Sigmoid colon (tissue), 7 donors: ENCODE results near the gene PRCD. TPM values are rescaled to one million over a fixed set of nuclear protein-coding genes. Genes with fewer than 3 reads are reported as not detected.
"Not testable (repeated sequence)": the region's sequence is repeated elsewhere in the genome, so short reads cannot be mapped to it uniquely, and the experiment has no call there.

Source experiments
- DNase-seq: peaks from one replicate; pipeline ENCODE4 v3.0.0-alpha.2; 2019
- H3K27ac ChIP-seq, 4 donors: fragments of 200-600 bp; sonication (generic); one replicate each; pipeline ENCODE4 v1.5.1; 2016 to 2019; ENCODE audit warnings: mild to moderate bottlenecking in 1 of 4
- H3K27me3 ChIP-seq, 3 donors: fragments of 200-600 bp; sonication (generic); one replicate each; pipeline ENCODE4 v1.5.1; 2019; ENCODE audit warnings: mild to moderate bottlenecking in 1 of 3
- H3K36me3 ChIP-seq, 4 donors: fragments of 200-600 bp; sonication (generic); one replicate each; pipeline ENCODE4 v1.5.1; 2016 to 2019
- H3K4me1 ChIP-seq, 4 donors: fragments of 200-600 bp; sonication (generic); one replicate each; pipeline ENCODE4 v1.5.1; 2017 to 2019
- H3K4me3 ChIP-seq, 4 donors: fragments of 200-600 bp; sonication (generic); one replicate each; pipeline ENCODE4 v1.5.1; 2017 to 2019; ENCODE audit warnings: mild to moderate bottlenecking in 2 of 4, moderate library complexity in 1 of 4
- H3K9me3 ChIP-seq, 4 donors: fragments of 200-600 bp in 3 of 4; sonication (generic) in 3 of 4; one replicate each; pipeline versions ENCODE4 v1.5.1 to v1.6.1; 2013 to 2019
- EP300 ChIP-seq, 4 donors: sonication (generic); formaldehyde crosslinking; IDR thresholded peaks; one replicate each; pipeline ENCODE4 v1.6.1; 2017; ENCODE audit warnings: antibody characterized with exemption in 4 of 4
- POLR2A ChIP-seq, 2 donors: fragments of 450-650 bp; IDR thresholded peaks; one replicate each; pipeline ENCODE4 v1.6.1; 2016; ENCODE audit warnings: antibody characterized with exemption in 2 of 2, mild to moderate bottlenecking in 2 of 2, moderate library complexity in 2 of 2
- POLR2AphosphoS5 ChIP-seq, 4 donors: sonication (generic); formaldehyde crosslinking; IDR thresholded peaks; one replicate each; pipeline ENCODE4 v1.6.1; 2017; ENCODE audit warnings: antibody characterized with exemption in 4 of 4
- WGBS, 2 donors: extraction: QIAGEN DNeasy Blood & Tissue Kit; methylation state at CpG; one replicate each; pipeline ENCODE4 v1.1.7; 2013; 5-methylcytosine and 5-hydroxymethylcytosine counted together
- intact Hi-C: fragments of 100-400 bp; cut with DNase I; formaldehyde crosslinking; loops from one replicate; pipeline ENCODE4 v1.15.1; 2023
- polyA plus RNA-seq, 3 donors: library from polyadenylated mRNA; stranded (reverse); fragments of 200-250 nt; gene quantifications; one replicate each; pipeline ENCODE4 v1.2.3, GENCODE V29; 2013
- total RNA-seq, 4 donors: library from RNA; depleted of rRNA; stranded (reverse); fragments of >200 nt; gene quantifications; one replicate each; pipeline ENCODE4 v1.1.0, GENCODE V29; 2016
- TF ChIP-seq, protein P1 (sequence below), 4 experiments: fragments of 450-650 bp in 3 of 4; fragments of 200-600 bp in 1 of 4; IDR thresholded peaks; one replicate each; pipeline ENCODE4 v1.5.1; 2016 to 2019; ENCODE audit warnings: antibody characterized with exemption in 4 of 4, mild to moderate bottlenecking in 3 of 4, moderate library complexity in 2 of 4
- donor health status: healthy with polysubstance abuse.
- donor health status: Bipolar disorder and iron deficiency.
- donor health status: healthy.

The PRCD gene
- total and polyA plus RNA-seq, 7 donors: 1.1 to 7.1 (median 5.3) TPM; not detected in 1

DNA sequence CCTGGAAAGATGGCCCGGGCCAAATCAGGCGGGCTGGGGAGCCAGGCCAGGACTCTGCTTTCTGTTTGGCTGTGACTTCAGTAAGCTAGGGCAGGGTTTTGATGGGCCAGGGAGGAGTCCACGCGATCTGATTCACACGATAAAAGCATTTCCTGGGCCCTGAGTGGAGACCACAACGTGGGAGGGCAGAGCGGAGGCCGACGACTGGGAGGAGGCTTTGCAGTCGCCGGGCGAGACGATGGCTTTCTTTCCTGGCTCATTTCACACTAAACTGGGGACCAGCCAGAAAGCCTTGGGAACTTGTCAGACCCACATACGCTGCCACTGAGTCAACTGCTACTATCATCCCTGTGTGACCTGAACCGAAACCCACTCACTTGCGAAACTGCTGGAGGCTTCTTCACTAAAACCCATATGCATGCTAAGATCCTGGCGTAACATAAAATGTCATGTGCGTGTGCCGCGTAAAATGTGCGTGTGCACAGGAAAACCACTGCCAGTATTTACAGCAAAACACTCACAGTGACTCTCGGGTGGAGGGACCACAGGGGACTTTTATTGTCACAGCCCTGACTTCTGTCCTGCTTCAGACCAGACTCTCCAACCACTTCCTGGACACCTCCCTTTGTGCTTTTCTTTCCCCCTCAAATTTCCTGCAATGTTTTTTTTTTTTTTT is 24.4 kb upstream of the PRCD start:
- H3K36me3 ChIP-seq: no peaks in the 10 kb centered on the region
- no peak for TF ChIP-seq POLR2A (IDR thresholded peaks at IDR 0.05)
- TF ChIP-seq, protein P1, sequence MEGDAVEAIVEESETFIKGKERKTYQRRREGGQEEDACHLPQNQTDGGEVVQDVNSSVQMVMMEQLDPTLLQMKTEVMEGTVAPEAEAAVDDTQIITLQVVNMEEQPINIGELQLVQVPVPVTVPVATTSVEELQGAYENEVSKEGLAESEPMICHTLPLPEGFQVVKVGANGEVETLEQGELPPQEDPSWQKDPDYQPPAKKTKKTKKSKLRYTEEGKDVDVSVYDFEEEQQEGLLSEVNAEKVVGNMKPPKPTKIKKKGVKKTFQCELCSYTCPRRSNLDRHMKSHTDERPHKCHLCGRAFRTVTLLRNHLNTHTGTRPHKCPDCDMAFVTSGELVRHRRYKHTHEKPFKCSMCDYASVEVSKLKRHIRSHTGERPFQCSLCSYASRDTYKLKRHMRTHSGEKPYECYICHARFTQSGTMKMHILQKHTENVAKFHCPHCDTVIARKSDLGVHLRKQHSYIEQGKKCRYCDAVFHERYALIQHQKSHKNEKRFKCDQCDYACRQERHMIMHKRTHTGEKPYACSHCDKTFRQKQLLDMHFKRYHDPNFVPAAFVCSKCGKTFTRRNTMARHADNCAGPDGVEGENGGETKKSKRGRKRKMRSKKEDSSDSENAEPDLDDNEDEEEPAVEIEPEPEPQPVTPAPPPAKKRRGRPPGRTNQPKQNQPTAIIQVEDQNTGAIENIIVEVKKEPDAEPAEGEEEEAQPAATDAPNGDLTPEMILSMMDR (IDR thresholded peaks at IDR 0.05): no peak
- TF ChIP-seq EP300 (IDR thresholded peaks at IDR 0.05): peak in 2 of 4 donors; percentile 42 to 79
- TF ChIP-seq POLR2AphosphoS5 (IDR thresholded peaks at IDR 0.05): peak; percentile 43 to 74 (median 50)
- DNase-seq: peak; percentile 93
- H3K27me3 ChIP-seq: no peaks in the 10 kb centered on the region
- peak overlapping the region in 3 of 4 donors; percentile 17 to 36 (median 20) for H3K4me3 ChIP-seq
- H3K4me1 ChIP-seq: peaks cover 0 to 19% (median 3%) of the 10 kb centered on the region in 4 donors
- intact Hi-C loops: no loop called here
- peak overlapping the region; percentile 56 to 75 (median 69) for H3K27ac ChIP-seq
- no peaks in the 10 kb centered on the region for H3K9me3 ChIP-seq
- WGBS, 2 donors: 31 to 66% methylated on average over 22 of the region's 22 CpGs

DNA sequence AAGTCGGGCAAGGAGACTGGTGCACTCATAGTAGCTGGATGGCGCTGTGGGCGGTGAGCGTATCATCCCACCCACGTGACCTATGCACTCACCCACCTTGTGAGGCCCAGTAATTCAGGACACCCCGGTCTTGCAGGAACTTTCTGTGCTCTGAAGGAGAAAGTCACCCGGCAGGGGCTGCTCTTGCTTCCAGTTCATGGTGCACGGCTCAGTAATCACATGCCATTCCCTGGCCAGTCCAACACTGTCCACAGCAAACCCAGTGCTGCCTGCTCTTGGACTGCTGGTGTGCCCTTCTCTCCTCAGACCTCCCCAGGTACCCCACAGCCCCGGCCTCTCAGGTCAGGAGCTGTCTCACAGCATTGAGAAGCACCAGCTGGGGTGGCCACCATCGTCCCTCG is 22.2 kb upstream of the PRCD start:
- no peak for DNase-seq
- 81 to 88% methylated on average over 11 of the region's 11 CpGs for WGBS, 2 donors
- intact Hi-C loops: no loop called here
- Histone ChIP-seq H3K9me3 (no peaks in the 10 kb centered on the region), H3K36me3 (no peaks in the 10 kb centered on the region), H3K27me3 (peaks cover 0 to 4% (median 0%) of the 10 kb centered on the region in 3 donors), H3K4me3 (no peak overlapping the region), H3K4me1 (peaks cover 0 to 13% (median 3%) of the 10 kb centered on the region in 4 donors), H3K27ac (no peak overlapping the region)
- TF ChIP-seq POLR2A (IDR thresholded peaks at IDR 0.05) (no peak), EP300 (IDR thresholded peaks at IDR 0.05) (no peak), POLR2AphosphoS5 (IDR thresholded peaks at IDR 0.05) (no peak)
- TF ChIP-seq, protein P1 (IDR thresholded peaks at IDR 0.05): no peak

DNA sequence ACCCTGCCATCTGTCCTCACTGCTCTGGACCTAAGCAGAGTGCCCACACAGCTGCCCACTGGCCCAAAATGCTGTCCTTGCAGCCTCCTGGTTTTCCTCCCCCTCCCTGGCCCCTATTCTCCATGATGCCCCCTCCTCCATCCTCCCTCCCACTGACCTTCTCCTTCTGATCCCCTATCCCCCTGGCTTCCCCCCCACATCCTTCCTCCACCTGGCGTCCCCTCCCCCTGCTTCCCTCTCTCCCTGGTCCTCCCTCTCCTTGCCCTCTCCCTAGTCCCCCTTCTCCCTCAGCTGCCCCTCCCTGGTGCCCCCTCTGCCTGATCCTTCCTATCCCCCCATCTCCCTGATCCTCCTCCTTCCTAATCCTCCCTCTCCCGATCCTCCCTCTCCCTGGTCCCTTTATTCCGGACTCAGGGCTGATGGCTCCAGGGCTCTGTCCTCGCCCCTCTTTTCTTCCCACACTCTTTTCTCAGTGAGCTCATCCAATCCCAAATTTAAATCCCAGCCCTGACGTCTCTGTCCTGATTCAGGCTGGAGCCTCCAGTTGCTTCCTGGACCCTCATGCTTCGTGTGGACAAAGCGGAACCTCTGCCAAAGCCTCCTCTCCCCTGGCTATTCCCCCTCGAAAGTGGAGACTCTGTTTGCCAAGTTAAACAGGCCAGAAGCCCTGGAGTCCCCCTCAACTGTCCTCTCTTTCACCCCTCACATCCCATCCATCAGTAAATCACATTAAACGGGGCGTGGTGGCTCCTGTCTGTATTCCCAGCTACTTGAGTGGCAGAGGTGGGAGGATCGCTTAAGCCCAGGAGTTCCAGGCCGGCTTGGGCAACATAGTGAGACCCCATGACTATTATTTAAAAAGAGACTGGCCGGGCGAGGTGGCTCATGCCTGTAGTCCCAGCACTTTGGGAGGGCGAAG is 20.5 kb upstream of the PRCD start:
- Histone ChIP-seq H3K4me3 (no peak overlapping the region), H3K4me1 (peaks cover 0 to 22% (median 9%) of the 10 kb centered on the region in 4 donors), H3K36me3 (no peaks in the 10 kb centered on the region), H3K27ac (no peak overlapping the region), H3K27me3 (peaks cover 0 to 14% (median 6%) of the 10 kb centered on the region in 3 donors), H3K9me3 (no peaks in the 10 kb centered on the region)
- intact Hi-C loops: no loop called here
- TF ChIP-seq POLR2AphosphoS5 (IDR thresholded peaks at IDR 0.05) (no peak), POLR2A (IDR thresholded peaks at IDR 0.05) (no peak), EP300 (IDR thresholded peaks at IDR 0.05) (no peak)
- TF ChIP-seq, protein P1 (IDR thresholded peaks at IDR 0.05): no peak
- 73 to 79% methylated on average over 15 of the region's 15 CpGs for WGBS, 2 donors
- DNase-seq: no peak

DNA sequence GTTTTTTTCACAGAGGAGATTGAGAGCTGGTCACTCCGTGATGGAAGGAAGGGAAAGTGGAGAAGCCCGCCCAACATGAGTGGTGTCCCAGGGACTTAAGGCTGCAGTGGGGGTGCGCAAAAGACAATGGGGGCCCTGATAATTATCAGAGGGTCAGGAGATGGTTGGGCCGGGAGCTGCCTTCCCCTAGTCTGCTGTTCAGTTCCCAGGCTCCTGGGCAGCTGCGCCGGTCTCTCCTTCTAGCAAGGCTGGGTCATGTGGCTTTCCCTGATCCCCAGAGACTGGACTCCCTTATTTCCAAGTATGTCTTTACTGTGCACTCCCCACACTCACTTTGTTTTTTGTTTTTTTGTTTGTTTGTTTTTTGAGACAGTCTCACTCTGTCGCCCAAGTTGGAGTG is 18.6 kb upstream of the PRCD start:
- intact Hi-C loops: loop anchor here (5.0 kb wide), 1 partner anchor 196 kb away; no protein-coding TSS in a partner anchor

DNA sequence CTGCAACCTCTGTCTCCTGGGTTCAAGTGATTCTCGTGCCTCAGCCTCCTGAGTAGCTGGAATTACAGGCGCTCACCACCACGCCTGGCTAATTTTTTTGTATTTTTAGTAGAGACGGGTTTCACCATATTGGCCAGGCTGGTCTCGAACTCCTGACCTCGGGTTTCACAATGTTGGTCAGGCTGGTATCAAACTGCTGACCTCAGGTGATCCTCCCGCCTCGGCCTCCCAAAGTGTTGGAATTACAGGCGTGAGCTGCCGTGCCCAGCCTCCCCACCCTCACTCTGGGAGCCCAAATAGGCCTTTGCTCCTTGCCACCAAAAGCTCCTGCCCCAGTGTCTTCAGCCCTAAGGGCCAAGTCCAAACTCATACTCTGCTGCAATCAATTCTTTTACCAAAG is 18.2 kb upstream of the PRCD start:
- not testable (repeated sequence) for H3K36me3 ChIP-seq, H3K9me3 ChIP-seq, H3K27ac ChIP-seq, H3K4me3 ChIP-seq, DNase-seq
- peaks cover 0 to 17% (median 6%) of the 10 kb centered on the region in 3 donors for H3K27me3 ChIP-seq
- H3K4me1 ChIP-seq: peaks cover 0 to 18% (median 12%) of the 10 kb centered on the region in 4 donors
- WGBS, 2 donors: 65 to 84% methylated on average over 10 of the region's 10 CpGs
- intact Hi-C loops: loop anchor here (2.0 to 5.0 kb wide), 2 partner anchors 65 to 196 kb away; no protein-coding TSS in a partner anchor

More for the DNA sequence above, 18.6 kb upstream of the PRCD start:
- no peaks in the 10 kb centered on the region for H3K36me3 ChIP-seq
- DNase-seq: no peak
- H3K27me3 ChIP-seq: peaks cover 0 to 14% (median 6%) of the 10 kb centered on the region in 3 donors
- no peak overlapping the region for H3K27ac ChIP-seq
- no peaks in the 10 kb centered on the region for H3K9me3 ChIP-seq
- TF ChIP-seq POLR2AphosphoS5 (IDR thresholded peaks at IDR 0.05) (no peak), POLR2A (IDR thresholded peaks at IDR 0.05) (no peak), EP300 (IDR thresholded peaks at IDR 0.05) (no peak)
- TF ChIP-seq, protein P1 (IDR thresholded peaks at IDR 0.05): no peak
- H3K4me1 ChIP-seq: peaks cover 0 to 18% (median 12%) of the 10 kb centered on the region in 4 donors
- 90 to 93% methylated on average over 7 of the region's 7 CpGs for WGBS, 2 donors
- H3K4me3 ChIP-seq: no peak overlapping the region
